HL-60 (cell line): Measurements from ENCODE around the gene MKLN1.

ENCODE experiments used
- DNase-seq, 2 experiments: peaks; one replicate each; pipeline ENCODE4 v3.0.0-alpha.2; 2010 to 2020; ENCODE audit warnings: low read depth in 1 of 2, low spot score in 1 of 2
- H3K27ac ChIP-seq: fragments of 250-450 bp; sonication (Bioruptor Pico); replicated peaks from 2 replicates; pipeline ENCODE4 v1.5.1; 2020; ENCODE audit warnings: mild to moderate bottlenecking, moderate library complexity
- H3K27me3 ChIP-seq: fragments of 250-450 bp; sonication (Bioruptor Pico); 2 replicates; pipeline ENCODE4 v1.5.1; 2021; ENCODE audit warnings: mild to moderate bottlenecking, moderate library complexity; ENCODE audit not compliant: insufficient read depth, poor library complexity, severe bottlenecking
- H3K4me3 ChIP-seq: replicated peaks from 2 replicates; pipeline ENCODE4 v1.5.1; 2011; ENCODE audit warnings: mild to moderate bottlenecking, control low read depth, low read length; ENCODE audit not compliant: insufficient read depth
- GABPA ChIP-seq: IDR thresholded peaks from 2 replicates; pipeline ENCODE4 v1.6.1; 2012; ENCODE audit warnings: low read depth
- POLR2AphosphoS5 ChIP-seq: IDR thresholded peaks from 2 replicates; pipeline ENCODE4 v1.6.1; 2012; ENCODE audit warnings: low read depth
- SPI1 ChIP-seq: IDR thresholded peaks from 2 replicates; pipeline ENCODE4 v1.6.1; 2012; ENCODE audit warnings: low read depth, mild to moderate bottlenecking, borderline replicate concordance
- TF ChIP-seq, protein P1 (sequence below): IDR thresholded peaks from 2 replicates; pipeline ENCODE4 v1.6.1; 2012; ENCODE audit warnings: low read depth; ENCODE audit not compliant: insufficient replicate concordance
- TF ChIP-seq, protein P2 (sequence below): IDR thresholded peaks from one replicate; pipeline ENCODE4 v1.5.1; 2011; ENCODE audit warnings: low read length, control low read depth, inconsistent platforms; ENCODE audit not compliant: insufficient read depth

Gene MKLN1

DNA sequence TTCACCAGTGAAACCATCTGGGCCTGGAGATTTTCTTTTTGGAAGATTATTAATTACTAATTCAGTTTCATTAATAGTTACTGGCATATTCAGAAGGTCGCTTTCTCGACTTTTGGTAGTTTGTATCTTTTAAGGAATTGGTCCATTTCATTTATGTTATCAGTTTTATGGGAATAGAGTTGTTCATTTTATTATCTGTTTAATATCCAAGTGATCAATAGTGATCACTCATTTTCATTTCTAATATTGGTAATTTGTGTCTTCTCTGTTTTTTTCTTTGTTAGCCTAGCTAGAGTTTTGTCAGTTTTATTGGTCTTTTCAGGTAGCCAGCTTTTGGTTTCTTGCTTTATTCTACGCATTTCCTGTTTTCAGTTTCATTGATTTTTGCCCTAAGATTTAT lies 31.0 kb downstream of the MKLN1 start:
- Histone ChIP-seq H3K27ac (no peak overlapping the region), H3K4me3 (no peak overlapping the region), H3K27me3 (no peaks in the 10 kb centered on the region)
- DNase-seq = no peak
- TF ChIP-seq POLR2AphosphoS5 (no peak), SPI1 (no peak), GABPA (no peak)
- TF ChIP-seq, protein P1, sequence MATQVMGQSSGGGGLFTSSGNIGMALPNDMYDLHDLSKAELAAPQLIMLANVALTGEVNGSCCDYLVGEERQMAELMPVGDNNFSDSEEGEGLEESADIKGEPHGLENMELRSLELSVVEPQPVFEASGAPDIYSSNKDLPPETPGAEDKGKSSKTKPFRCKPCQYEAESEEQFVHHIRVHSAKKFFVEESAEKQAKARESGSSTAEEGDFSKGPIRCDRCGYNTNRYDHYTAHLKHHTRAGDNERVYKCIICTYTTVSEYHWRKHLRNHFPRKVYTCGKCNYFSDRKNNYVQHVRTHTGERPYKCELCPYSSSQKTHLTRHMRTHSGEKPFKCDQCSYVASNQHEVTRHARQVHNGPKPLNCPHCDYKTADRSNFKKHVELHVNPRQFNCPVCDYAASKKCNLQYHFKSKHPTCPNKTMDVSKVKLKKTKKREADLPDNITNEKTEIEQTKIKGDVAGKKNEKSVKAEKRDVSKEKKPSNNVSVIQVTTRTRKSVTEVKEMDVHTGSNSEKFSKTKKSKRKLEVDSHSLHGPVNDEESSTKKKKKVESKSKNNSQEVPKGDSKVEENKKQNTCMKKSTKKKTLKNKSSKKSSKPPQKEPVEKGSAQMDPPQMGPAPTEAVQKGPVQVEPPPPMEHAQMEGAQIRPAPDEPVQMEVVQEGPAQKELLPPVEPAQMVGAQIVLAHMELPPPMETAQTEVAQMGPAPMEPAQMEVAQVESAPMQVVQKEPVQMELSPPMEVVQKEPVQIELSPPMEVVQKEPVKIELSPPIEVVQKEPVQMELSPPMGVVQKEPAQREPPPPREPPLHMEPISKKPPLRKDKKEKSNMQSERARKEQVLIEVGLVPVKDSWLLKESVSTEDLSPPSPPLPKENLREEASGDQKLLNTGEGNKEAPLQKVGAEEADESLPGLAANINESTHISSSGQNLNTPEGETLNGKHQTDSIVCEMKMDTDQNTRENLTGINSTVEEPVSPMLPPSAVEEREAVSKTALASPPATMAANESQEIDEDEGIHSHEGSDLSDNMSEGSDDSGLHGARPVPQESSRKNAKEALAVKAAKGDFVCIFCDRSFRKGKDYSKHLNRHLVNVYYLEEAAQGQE = no peak
- TF ChIP-seq, protein P2, sequence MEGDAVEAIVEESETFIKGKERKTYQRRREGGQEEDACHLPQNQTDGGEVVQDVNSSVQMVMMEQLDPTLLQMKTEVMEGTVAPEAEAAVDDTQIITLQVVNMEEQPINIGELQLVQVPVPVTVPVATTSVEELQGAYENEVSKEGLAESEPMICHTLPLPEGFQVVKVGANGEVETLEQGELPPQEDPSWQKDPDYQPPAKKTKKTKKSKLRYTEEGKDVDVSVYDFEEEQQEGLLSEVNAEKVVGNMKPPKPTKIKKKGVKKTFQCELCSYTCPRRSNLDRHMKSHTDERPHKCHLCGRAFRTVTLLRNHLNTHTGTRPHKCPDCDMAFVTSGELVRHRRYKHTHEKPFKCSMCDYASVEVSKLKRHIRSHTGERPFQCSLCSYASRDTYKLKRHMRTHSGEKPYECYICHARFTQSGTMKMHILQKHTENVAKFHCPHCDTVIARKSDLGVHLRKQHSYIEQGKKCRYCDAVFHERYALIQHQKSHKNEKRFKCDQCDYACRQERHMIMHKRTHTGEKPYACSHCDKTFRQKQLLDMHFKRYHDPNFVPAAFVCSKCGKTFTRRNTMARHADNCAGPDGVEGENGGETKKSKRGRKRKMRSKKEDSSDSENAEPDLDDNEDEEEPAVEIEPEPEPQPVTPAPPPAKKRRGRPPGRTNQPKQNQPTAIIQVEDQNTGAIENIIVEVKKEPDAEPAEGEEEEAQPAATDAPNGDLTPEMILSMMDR = no peak

DNA sequence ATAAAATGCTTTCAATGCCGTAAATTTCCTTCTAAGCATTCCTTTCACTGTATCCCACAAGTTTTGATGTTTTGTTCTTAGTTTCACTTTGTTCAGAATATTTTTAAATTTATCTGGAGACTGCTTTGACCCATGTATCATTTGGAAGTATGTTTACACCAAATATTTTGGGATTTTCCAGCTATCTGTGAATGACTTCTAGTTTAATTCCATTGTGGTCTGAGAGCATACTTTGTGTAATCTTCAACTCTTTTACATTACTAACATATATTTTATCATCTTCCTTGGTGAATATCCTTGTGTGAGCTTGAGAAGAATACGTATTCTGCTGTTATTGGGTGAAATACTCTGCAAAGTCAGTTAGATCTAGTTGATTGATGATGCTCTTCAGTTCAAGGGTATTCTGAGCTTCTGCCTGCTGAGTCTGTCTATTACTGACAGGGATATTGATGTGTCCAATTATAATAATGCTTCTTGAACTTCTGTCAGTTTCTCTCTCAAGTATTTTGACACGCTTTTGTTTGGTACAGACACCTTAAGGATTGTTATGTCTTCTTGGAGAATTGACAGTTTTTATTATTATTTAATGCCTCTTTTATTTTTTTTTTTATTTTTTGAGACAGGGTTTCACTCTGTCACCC lies 31.6 kb downstream of the MKLN1 start:
- TF ChIP-seq, protein P2 = no peak
- TF ChIP-seq, protein P1 = no peak
- TF ChIP-seq SPI1 = no peak
- no peak for TF ChIP-seq POLR2AphosphoS5
- no peak for TF ChIP-seq GABPA
- Histone ChIP-seq H3K27ac (no peak overlapping the region), H3K4me3 (no peak overlapping the region), H3K27me3 (no peaks in the 10 kb centered on the region)
- no peak for DNase-seq

DNA sequence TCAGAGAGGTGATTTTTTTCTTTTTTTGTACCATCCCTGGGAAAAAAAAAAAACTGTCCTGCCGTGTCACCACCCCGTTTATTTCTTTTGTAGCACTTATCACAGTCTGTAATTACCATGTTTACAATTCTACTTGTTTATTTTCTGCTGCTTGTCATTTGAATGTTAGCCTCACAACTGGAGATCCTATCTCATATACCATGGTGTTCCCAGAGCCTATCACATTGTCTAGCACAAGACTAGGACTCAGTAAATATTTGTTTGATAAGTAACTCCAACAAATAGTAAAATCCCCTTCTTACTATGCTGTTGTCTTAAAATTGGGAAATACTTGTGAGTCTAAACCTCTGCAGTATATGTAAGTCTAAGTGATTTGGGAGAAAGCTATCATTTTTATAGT lies 36.0 kb downstream of the MKLN1 start:
- Histone ChIP-seq H3K27ac (no peak overlapping the region), H3K27me3 (no peaks in the 10 kb centered on the region), H3K4me3 (no peak overlapping the region)
- no peak for DNase-seq
- TF ChIP-seq, protein P1 = no peak
- TF ChIP-seq GABPA (no peak), POLR2AphosphoS5 (no peak)
- TF ChIP-seq, protein P2 = no peak
